ENCODE data around the gene GPX4.

DNA sequence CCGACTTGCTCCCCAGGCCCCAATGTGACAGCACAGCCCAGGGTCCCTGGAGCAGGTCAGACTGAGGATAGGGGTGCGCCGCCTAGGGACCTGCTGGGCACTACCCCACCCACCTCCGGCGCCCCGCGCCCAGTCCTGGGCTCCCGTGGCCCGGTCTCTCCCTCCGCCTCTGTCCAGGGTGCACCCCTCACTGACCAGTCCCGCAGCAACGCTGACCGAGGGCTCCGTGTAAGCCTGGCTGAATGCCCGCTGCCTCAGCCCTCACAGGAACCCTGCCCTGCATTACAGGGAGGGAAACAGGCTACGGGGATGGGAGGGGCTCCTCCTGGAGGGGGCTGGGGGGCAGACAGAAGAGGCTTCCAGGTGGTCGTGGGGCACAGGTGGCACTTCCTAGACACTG lies 31.7 kb downstream of the GPX4 start:
- TF ChIP-seq, protein P1, sequence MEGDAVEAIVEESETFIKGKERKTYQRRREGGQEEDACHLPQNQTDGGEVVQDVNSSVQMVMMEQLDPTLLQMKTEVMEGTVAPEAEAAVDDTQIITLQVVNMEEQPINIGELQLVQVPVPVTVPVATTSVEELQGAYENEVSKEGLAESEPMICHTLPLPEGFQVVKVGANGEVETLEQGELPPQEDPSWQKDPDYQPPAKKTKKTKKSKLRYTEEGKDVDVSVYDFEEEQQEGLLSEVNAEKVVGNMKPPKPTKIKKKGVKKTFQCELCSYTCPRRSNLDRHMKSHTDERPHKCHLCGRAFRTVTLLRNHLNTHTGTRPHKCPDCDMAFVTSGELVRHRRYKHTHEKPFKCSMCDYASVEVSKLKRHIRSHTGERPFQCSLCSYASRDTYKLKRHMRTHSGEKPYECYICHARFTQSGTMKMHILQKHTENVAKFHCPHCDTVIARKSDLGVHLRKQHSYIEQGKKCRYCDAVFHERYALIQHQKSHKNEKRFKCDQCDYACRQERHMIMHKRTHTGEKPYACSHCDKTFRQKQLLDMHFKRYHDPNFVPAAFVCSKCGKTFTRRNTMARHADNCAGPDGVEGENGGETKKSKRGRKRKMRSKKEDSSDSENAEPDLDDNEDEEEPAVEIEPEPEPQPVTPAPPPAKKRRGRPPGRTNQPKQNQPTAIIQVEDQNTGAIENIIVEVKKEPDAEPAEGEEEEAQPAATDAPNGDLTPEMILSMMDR (IDR thresholded peaks at IDR 0.05) = no peak
- TF ChIP-seq EP300 (IDR thresholded peaks at IDR 0.05) = no peak
- TF ChIP-seq POLR2A (IDR thresholded peaks at IDR 0.05) = no peak
- no peak for TF ChIP-seq POLR2AphosphoS5 (IDR thresholded peaks at IDR 0.05)
